ENCODE measurements around the gene RANBP1.
"Not testable (repeated sequence)": the region's sequence is repeated elsewhere in the genome, so short reads cannot be mapped to it uniquely, and the experiment has no call there.

RANBP1 gene

DNA sequence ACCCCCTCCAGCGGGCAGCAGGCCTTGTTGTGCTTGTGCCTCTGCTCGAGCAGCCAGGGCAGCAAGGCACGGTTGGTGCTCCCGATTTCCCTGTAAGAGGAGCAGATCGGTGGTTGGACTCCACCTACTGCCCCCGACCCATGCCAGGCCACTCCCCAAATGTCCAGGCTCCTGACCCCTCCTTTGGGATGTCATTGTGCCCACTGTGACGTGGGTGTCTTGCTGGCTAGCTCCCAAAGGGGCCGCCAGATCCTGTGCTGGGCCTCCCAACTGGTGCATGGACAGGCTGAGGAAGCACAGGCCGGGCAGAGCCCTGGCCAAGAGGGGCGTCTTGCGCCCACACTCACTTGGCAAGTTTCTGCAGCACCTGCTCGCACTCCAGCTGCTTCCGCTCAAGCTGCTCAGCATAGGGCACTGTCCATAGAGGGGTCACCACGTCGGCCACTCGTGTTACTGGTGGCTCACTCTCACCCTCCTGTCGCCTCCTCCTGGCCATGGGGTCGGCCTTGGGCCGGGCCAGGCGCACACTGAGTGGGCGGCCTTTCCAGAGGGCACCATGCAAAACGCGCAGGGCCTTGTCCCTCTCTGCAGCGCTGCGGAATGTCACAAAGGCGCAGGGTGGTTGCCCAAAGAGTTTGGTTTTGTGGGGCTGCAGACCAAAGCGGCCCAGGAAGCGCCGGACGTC lies at the start of gene RANBP1:
Gene RANBP1 (plus strand): TSS at position 414 of the 685 bp plus-strand sequence. CDS start 81 bp downstream, at position 495.
- no peak for DNase-seq (ENCODE audit: low spot score)

DNA sequence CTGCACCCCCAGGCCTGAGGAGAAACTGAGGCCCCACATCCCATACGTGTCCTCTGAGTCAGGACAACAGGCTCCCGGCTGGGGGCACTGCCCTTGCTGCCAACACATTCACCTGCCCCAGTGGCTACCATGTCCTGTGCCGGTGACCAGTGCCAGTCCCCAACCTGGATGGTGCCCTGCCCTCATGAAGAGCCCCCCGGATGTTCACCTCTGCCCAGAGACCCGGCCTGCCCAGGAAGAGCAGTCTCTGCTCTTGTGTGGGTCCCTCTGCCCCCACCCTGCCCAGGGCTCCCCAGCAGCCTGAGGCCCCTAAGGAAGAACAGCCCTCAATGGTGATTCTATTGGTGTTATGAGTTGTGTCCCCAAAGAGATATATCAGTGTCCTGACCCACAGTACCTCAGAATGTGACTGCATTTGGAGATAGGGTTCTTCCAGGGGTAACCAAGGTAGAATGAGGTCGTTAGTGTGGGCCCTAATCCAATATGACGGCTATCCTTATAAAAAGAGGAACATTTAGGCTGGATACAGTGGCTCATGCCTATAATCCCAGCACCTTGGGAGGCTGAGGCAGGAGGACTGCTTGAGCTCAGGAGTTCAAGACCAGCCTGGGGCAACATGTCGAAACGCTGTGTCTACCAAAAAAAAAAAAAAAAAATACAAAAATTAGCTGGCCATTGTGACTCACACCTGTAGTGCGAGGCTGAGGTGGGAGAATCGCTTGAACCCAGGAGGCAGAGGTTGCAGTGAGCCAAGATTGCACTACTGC lies 49.1 kb upstream of the RANBP1 start:
- DNase-seq (ENCODE audit: low spot score) = no peak

DNA sequence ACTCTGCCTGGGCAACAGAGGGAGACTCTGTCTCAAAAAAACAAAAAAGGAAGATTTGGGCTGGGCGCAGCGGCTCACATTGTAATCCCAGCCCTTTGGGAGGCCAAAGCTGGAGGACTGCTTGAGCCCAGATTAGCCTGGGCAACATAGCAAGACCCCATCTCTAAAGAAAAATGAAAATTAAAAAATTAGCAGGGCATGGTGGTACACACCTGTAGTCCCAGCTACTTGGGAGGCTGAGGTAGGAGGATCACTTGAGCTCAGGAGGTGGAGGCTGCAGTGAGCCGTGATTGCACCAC lies 48.6 kb upstream of the RANBP1 start:
- DNase-seq (ENCODE audit: low spot score) = not testable (repeated sequence)

DNA sequence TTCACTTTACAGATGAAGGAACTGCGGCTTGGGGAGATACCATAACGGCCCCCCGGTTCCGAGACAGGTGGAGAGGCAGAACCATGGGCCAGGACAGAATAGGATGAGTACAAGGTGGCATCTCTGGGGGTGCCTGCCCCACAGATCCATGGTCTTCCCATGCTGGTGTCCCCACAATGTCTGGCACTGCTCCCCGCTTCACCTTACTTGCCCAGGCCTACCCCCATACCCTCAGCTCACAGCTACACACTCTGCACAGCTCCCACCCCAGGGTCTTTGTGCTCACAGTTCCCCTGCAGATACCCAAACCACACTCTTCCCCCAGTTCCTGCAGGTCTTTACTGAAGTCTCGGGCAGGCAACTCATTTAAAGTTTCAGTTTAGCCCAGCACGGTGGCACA lies 47.3 kb upstream of the RANBP1 start:
- DNase-seq (ENCODE audit: low spot score) = no peak

DNA sequence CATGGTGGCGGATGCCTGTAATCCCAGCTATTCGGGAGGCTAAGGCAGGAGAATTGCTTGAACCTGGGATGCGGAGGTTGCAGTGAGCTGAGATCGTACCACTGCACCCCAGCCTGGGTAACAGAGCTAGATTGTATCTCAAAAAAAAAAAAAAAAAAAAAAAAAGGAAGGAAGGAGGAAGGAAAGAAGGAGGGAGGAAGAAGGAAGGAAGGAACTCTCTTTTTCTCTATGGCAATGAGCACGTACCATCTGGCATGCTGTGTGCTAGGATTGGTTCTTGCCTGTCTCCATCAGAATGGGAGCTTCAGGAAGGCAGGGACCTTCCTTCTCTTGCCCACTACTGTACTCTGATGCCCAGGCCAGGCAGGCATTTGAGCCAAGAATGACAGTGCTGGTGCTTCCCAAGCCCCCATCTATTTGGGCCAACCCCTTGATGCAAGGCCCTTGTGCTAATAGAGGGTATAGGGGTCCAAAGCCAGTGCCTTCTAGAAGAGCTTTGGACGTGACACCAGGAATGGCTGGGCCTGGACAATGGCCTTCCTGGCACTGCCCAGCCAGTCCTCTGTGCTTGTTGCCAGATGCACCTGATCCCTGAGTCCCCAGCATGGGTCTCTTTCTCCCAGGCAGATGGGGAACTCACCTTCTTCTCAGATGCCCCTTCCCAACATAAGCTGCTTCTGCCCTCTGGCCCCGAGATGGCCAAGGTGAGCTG lies 46.4 kb upstream of the RANBP1 start:
- DNase-seq (ENCODE audit: low spot score) = no peak

DNA sequence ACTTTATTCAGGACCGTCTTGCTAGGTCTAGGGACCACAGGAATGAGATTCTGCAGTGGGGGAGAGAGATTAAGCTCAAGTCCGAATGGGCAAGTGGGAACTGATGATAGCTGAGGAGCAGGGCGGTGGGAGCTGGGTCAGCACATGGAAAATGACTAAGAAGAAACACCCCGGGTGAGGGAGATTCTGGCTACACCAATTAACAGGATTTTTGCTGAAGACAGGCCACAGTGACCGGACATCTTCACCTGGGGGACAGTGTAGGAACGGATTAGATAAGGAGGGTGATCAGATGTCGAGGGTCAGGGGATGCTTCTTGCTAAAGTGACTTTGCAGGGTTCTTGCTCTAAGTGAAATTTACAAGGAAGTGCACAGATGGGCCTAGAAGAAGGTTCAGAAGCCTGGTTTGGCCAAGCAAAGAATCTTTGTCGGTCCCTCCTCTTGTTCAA lies 44.4 kb upstream of the RANBP1 start:
- no peak for DNase-seq (ENCODE audit: low spot score)

DNA sequence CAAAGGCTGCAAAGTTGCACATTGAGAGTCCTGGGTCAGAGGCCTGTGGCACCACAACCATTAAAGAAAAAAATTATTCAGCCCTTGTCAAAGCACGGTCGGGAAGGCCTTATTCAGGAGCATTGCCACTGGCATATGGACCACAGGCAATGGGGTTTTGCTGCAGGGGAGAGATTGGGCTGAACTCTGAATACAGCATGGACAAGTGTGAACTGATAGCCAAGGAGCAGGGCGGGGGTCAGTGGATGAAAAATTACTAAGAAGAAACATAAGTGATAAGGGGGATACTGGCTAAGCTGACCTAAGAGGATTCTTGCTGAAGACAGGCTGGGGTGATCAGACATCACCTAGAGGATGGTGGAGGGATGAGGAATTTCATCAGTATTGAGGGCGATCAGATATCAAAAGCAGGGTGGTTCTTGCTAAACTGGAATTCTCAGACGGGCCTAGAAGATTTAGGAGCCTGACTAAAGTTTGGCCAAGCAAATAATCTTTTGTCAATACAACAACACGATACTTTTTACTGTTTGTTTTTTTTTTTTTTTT lies 39.2 kb upstream of the RANBP1 start:
- DNase-seq (ENCODE audit: low spot score) = no peak

DNA sequence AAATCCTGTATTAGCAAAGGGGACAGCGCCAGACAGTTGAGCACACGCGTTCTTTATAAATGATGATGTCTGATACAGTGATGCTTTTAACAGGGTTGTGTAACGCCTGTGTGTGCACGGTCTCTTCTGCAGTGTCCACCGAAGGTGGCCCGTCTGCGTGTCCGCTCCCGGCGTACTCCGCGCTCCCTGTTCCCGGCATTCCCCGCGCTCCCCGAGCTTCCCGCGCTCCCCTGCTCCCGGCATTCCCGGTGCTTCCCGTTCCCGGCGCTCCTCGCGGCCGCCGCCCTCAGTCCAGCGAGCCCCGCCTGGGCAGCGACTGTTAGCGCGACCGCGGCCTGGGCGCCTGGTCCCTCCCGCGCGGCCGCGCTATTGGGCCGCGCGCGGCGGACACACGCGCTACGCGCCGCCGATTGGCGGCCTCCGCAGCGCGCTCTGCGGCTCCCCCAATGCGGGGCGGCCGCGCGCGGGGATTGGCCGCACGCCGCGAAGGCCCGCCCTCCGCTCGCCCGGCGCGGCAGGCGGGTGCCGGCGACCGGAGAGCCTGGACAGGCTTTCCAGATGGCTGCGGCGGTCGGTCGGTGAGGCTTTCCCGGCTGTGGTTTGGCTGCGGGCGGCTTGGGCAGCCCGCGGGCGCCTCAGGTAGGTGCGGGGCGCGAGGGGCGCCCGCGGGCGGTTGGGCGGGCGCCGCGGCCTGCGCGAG lies 36.0 kb upstream of the RANBP1 start, which contains the start of gene DGCR8:
Gene DGCR8 (plus strand): TSS at position 497 of the 700 bp plus-strand sequence. CDS start 5,723 bp downstream, outside the sequence.
- peak; percentile 99 for DNase-seq (ENCODE audit: low spot score)

DNA sequence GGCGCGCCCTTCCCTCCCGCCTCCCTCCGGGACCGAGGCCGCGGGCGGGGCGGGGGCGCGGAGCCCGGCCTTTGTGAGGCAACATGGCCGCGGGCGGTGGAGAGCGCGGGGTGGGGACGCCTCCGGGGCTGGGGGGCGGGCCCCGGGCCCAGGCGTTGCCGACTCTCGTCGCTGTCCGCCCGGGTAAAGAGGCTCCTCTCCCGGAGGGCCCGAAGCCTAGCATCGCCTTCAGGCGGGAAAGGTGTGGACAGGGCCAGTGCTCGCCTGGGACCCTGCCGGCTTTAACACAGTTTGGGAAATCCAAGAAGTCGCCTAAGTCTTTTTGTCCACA lies 35.5 kb upstream of the RANBP1 start:
- DNase-seq (ENCODE audit: low spot score) = peak; percentile 88

DNA sequence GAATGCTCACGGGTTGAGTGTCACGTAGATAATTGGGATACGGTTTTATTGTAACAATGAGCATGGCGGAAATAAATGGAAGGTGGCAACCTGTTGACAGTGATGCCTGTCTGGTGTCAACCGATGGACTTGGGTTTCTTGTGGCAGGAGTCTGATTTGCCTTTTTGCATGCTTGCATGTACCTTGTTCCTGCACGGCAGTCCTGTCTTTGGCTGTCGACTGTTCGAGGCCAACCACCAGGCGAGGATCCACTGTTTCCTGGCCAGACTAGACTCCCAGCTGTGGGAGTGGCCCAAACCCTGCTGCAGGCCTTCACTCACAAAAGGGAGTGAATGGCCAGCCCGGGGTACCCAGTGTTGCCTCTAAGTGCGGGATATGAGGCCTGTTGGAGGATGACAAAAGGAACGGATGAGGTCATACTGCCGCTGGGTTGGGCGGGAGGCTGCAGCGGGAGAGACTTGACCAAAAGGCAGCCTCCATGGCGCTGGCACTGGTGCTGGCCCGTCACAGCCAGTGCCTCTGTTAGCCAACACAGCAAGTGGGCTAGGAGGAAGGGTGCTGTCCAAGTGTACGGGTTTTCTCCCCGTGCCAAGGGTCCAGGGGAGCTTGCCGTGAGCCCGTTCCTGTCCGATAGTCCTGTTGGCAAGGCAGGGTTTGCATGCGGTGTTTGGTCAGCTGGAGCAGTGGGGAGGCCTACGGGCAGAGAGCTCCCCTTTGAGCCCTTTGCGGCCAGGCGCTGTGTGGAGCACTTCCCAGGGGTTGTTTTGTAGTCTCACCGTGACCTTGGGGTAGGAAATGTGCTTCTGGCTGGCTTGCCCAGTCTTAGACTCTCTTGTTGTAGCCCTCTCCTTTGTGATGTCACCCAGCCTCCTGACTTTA lies 34.9 kb upstream of the RANBP1 start:
- DNase-seq (ENCODE audit: low spot score) = no peak

DNA sequence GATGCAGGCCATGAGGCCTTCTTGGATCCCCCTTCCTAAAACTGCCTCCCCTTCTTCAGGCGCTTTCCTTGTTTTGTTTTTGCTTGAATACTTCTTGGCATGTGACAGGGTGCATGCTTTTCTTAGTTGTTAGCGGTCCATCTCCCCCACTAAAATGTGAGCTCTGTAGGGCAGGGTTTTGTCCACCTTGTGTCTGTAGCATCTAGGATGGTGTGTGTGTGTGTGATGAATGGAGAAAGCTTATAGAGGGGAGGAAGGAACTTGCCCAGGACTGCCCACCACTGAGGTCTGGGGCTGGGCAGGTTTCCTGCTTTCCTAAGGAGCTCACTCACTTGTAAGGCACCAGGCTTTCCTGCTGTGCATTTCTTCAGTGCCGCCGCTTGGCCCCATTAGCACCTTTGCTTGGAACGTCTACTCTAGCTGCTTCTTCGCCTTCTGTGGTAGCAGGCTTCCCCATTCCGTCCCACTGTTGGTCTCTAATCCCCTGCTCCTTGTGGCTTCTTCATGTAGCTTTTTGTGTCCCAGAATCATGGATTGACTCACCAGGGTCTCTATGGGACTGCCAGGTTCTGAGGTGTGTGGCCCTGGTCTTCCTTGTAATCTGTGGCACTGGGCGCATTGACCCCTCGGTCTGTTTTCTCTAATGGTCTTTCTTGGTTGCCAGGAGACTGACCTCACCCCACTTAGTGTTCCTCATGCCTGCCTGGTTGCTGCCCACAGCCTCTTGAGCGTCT lies 32.6 kb upstream of the RANBP1 start:
- peak; percentile 3 for DNase-seq (ENCODE audit: low spot score)

DNA sequence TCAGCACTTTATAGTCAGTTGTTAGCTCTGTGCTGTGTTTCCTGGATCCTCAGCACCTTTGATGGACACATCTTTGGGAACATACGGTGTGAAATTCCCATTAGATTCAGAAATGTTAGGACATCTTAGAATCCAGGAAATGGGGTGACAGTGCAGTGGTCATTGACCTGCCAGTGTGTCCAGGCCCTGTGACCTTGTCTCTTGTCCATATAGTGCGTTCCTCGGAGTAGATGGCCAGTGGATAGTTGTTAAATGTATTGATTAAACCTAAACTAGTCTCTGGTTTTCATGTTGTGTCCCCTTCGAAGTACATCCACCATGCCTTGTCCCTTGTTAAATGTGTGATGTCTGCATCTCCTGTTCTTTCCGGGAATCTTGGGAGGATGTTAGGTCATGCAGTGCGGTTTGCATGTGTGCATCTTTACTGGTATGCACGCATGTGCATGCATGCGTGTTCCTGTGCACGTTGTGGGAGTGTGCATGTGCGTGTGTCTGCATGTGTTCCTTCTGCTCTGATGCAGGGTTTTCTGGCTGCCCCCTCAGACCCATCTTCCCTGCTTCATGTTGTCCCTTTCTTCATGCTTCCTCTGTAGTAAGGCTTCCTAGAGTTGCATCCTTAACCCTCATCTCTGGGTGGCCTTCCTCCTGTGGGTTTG lies 31.9 kb upstream of the RANBP1 start:
- no peak for DNase-seq (ENCODE audit: low spot score)

DNA sequence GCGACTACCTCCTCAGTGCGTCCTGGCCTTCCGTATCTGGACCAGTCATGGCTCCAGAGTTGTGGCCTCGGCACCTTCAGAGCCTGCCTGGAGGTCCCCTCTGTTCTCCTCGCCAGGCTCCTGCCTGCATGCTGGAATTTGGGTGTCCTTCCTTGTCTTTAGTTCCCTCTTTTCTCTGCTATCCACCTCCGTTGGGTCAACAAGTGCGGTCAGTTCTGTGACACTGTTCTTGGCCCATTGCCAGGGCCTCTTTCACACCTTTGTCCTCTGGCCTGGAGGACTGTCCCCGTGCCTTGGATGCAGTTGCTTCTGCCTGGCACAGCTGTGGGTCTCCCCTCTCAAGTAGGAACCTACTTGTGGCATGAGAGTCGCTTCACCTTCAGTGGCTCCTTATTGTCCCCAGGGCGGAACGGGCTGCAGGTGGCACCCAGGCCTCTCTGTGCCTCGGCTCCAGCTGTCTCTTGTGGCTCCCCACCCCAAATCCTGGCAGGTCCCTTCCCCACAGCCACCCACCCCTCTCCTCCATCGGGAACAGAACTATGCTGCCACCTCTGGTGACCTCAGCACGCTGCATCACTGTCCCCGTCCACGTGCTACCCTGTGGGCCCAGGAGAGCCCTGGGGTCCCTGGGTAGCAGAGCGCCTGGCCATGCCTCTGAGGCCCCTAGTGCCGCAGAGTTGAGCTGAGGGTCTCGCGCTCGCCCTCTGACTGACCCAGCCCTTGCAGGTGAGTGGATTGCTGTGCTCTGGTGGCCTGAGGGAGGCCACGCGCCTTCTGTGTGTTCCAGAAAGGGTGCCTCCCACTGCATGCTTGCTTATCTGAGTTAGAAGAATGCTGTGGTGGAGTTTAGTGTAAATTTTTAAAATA lies 31.1 kb upstream of the RANBP1 start:
- DNase-seq (ENCODE audit: low spot score) = peak; percentile 70

DNA sequence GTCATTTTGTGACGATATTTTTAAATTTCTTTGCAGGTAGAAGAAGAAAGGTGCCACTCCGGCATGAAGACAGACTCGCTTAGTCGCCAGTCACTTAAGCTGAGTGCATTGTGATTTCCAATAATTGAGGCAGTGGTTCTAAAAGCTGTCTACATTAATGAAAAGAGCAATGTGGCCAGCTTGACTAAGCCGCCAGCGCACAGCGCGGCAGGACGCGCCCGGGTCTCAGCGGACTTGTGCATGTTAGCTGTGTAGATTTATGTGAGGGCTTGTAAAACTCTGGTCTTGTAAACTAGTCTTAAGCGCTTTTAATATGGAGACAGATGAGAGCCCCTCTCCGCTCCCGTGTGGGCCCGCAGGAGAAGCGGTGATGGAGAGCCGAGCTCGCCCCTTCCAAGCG lies 30.3 kb upstream of the RANBP1 start:
- DNase-seq (ENCODE audit: low spot score) = no peak

DNA sequence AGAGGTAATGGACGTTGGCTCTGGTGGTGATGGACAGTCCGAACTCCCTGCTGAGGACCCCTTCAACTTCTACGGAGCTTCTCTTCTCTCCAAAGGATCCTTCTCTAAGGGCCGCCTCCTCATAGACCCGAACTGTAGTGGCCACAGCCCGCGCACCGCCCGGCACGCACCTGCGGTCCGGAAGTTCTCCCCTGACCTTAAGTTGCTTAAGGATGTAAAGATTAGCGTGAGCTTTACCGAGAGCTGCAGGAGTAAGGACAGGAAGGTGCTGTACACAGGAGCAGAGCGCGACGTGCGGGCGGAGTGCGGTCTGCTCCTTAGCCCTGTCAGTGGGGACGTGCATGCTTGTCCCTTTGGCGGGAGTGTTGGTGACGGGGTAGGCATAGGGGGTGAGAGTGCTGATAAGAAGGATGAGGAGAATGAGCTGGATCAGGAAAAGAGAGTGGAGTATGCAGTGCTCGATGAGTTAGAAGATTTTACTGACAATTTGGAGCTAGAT lies 29.8 kb upstream of the RANBP1 start:
- DNase-seq (ENCODE audit: low spot score) = no peak

DNA sequence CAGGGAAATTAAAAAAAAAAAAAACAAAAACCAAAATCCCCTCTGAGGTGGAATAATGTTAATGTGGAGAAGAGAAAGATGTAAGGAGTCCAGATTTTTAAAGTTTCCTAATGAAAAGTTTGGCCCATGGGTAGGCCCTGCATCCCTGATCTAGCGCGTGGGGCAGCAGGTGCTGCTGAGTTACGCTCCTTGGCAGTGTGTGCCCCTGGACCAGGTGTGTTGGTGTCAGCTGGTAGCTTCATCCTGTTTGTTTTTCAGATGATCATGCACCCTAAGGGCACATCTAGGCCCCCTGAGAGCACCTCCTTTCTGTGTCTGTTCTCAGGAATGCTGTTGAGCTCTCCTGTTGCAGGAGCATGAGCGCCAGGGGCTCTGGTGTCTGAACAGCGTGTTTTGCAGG lies 29.1 kb upstream of the RANBP1 start:
- DNase-seq (ENCODE audit: low spot score) = no peak

DNA sequence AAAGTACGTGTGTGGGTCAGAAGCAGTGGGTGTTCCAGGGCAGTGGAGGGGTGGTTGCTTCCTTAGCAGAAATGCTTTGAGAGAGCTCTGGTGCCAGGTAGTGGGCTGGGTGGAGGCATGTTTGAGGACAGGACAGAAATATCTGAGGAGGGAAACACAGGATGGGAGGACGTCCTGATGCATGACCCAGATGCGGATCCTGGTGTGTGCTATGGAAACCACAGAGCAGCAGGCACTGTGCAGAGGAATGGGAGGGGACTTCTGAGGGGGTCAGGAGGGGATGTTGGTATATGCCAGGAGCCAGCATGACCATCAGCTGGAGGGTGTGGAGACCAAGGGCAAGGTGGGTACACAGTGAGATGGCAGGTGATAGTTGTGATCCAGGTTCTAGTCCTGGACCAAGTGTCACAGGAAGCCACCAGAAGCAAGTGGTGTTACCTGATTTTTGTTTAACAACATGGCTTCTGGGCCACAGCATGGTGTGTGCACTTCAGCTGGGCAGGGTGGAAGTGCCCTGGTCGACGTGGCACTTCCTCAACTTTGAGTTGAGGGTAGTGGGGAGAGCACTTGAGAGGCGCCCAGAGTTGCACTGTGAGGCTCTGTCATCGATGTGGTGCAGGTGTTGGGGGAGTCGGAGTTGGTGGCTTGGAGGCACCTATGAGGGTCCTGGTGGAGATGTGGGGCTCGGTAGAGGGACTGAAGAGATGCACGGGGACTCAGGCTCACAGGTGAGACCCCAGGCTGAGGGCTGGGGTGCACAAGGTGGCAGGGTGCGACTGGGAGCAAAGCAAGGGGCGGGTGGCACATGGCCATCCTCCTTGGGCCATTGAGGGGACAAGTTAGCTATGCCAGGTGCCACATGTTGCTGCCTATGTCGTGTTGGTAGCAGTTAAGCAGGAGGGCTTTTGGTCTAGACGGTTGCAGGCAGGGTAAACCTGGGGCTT lies 28.3 kb upstream of the RANBP1 start:
- no peak for DNase-seq (ENCODE audit: low spot score)

DNA sequence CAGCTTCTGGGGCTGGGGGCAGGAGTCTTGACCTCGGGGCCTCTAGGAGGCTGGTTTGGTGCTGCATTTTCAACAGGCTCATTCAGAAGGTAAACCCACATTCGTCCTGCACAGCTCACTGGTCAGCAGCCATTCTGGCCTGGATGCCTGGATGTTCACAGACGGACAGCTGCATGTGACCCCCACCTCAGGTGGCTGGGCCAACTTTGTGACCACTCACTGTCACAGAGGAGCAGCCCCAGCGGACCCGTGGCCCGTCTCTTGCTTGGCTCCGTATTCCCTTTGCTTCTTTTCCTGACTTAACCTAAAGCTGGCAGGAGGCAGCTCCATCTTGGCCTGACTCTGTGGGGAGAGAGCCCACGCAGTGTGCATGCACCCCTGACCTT lies 27.6 kb upstream of the RANBP1 start:
- DNase-seq (ENCODE audit: low spot score) = no peak
